Stimulated activated naive CD8-positive, alpha-beta T cell treated with anti-CD3 and anti-CD28 coated beads, Interleukin-15, amount 100 ng/mL, for 72 hours (primary cell): ENCODE results near the gene VTI1A.

ENCODE experiments used
- ATAC-seq: fragments of 150-1000 bp; cut with Tn5 transposase; 2 replicates; pipeline ENCODE4 v1.10.0; 2021; ENCODE audit warnings: mild to moderate bottlenecking, moderate library complexity
- DNase-seq, 2 donors: peaks; one replicate each; pipeline ENCODE4 v3.0.0; 2021 to 2022
- H3K27ac Mint-ChIP-seq, 2 donors: one replicate each; pipeline ENCODE4 v1.8.0; 2022; ENCODE audit warnings: mild to moderate bottlenecking in 2 of 2, mixed read lengths in 2 of 2, moderate library complexity in 2 of 2
- H3K27me3 Mint-ChIP-seq: one replicate; pipeline ENCODE4 v1.8.0; 2022; ENCODE audit warnings: mixed read lengths
- H3K4me1 Mint-ChIP-seq: one replicate; pipeline ENCODE4 v1.8.0; 2022; ENCODE audit warnings: mild to moderate bottlenecking, mixed read lengths
- H3K4me3 Mint-ChIP-seq, 2 donors: one replicate each; pipeline ENCODE4 v1.8.0; 2022; ENCODE audit warnings: mild to moderate bottlenecking in 2 of 2, mixed read lengths in 2 of 2, moderate library complexity in 1 of 2
- H3K9me3 Mint-ChIP-seq, 2 donors: one replicate each; pipeline ENCODE4 v1.8.0; 2022; ENCODE audit warnings: mixed read lengths in 2 of 2

Gene VTI1A

DNA sequence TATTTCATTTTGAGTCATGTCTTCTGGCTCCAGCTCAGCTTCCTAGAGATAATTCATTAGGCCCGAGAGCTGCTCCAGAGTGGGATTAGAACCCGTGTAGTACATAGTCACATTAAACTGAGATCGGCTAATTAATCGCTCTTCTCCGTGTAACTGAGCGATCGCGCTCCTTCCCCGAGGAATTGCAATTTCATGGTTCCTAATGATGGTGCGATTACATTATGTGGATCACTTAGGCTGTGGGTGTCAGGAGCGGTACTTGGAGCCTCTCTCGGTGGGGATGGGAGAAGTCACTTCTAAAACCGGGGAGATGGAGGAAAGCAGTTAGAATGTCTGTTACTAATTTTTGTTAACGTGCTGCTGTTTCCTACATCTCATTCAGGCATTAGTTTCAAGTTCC lies 380.1 kb downstream of the VTI1A start:
- H3K27ac Mint-ChIP-seq, result no peak overlapping the region
- no peak overlapping the region for H3K4me3 Mint-ChIP-seq
- no peak for ATAC-seq
- no peaks in the 10 kb centered on the region for H3K4me1 Mint-ChIP-seq
- no peaks in the 10 kb centered on the region for H3K9me3 Mint-ChIP-seq
- no peak for DNase-seq
- no peaks in the 10 kb centered on the region for H3K27me3 Mint-ChIP-seq

DNA sequence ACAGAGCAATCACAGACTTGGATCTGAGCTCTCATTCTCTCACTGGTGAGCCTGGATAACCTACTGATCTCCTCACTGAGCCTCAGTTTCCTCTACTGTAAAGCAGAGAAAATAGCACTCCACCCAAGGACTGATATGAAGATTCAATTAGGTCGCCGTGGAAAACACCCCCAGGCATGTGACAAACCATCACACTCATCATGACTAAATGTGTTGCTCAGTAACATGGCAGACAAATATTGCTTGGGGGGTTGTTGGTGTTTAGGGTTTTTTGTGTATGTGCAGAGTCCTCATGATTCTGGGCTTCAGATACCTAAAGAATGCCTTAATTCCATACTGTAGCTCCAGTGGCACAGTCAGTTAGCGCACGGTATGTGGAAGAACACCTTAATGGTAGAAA lies 380.9 kb downstream of the VTI1A start:
- Mint-ChIP-seq H3K27ac (no peak overlapping the region), H3K4me1 (no peaks in the 10 kb centered on the region), H3K9me3 (no peaks in the 10 kb centered on the region), H3K4me3 (no peak overlapping the region), H3K27me3 (no peaks in the 10 kb centered on the region)
- DNase-seq (no peak), ATAC-seq (no peak)

DNA sequence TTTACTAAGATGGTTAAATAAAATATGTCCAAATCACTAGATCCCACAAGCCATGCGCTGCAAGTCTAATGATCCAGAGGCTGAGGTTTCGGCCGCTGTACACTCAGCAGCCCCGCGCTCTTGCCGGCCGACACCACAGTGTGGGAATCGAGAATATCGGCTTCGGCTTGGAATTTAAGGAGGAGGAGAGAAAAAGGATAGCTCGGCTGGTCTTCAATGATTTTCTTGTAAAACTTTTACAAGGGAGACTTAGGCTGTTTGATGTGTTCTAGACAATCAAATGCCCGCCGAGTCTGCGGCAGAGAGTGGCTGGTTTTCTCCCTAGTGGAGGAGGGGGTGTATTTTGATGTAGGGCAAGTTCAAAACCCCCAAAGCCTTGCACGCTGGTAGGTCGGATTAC lies 384.8 kb downstream of the VTI1A start:
- no peaks in the 10 kb centered on the region for H3K9me3 Mint-ChIP-seq
- no peaks in the 10 kb centered on the region for H3K27me3 Mint-ChIP-seq
- no peak overlapping the region for H3K27ac Mint-ChIP-seq
- DNase-seq (no peak), ATAC-seq (no peak)
- no peaks in the 10 kb centered on the region for H3K4me1 Mint-ChIP-seq
- H3K4me3 Mint-ChIP-seq, result no peak overlapping the region

DNA sequence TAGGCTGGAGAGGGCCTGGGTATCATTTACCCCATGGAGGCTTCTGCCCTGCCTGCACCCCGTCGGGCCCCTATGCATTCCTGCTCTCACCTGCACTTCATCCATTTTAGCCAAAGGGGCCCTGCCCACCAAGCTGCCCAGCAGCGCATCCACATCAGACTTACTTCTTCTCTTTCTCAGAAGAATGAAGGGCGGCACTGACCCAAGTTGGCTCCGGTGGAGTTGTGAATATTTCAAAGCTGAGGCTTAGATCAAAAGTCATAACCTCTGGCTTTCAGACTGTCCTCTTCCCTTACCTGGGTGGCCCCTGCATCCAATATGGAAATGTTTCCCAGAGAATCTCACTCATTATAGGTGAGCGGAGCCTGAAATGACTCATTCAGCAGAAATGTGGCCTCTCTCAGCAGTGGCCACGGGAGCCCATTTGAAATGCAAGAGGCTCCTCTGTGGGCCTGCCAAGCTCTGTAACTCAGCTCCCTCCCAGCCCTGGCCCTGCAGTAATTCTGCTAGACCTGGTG lies 385.4 kb downstream of the VTI1A start:
- Mint-ChIP-seq H3K4me1 (no peaks in the 10 kb centered on the region), H3K27me3 (no peaks in the 10 kb centered on the region), H3K27ac (no peak overlapping the region), H3K9me3 (no peaks in the 10 kb centered on the region), H3K4me3 (no peak overlapping the region)
- ATAC-seq, result no peak
- DNase-seq, result no peak

DNA sequence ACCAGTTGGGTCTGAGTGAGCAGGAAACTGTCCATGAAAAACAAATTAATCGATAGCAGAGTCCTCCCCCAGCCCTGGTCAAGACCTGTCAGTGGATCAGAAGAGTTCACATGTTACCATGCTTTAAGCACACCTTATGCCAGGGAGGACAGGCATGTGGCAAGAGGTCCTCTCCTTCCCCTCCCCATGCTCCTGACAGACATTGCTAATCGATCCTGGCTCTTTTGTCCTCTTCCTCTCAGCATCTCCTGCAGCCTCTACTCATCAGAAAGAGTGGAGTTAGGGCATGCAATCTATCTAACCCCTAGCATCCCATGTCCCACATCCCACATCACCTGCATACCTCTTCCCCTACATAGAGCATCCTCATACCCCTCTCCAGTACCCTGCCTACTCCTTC lies 385.9 kb downstream of the VTI1A start:
- Mint-ChIP-seq H3K4me3 (no peak overlapping the region), H3K9me3 (no peaks in the 10 kb centered on the region), H3K27me3 (no peaks in the 10 kb centered on the region), H3K27ac (no peak overlapping the region), H3K4me1 (no peaks in the 10 kb centered on the region)
- no peak for ATAC-seq
- no peak for DNase-seq

DNA sequence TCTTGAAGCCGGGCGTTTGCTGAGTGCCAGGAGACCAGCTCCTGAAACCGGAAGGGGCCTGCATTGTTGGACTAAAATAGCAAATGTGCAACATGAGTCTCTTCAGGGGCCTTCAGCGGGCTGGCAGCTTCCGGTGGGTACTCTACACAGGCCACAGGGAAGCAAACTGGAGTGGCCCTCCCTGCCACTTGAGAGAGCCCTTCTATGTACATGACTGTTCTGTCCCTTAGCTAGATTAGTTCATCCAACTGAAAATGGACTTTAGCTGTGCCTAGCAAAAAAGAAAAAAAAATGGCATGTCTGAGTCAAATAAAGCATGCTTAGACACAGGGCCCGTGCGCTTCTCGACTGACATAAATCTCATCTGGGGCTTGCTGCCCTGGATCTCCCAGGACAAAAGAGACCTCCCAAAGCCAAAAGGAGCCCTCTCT lies 387.8 kb downstream of the VTI1A start:
- no peak overlapping the region for H3K27ac Mint-ChIP-seq
- no peak for DNase-seq
- H3K27me3 Mint-ChIP-seq, result no peaks in the 10 kb centered on the region

DNA sequence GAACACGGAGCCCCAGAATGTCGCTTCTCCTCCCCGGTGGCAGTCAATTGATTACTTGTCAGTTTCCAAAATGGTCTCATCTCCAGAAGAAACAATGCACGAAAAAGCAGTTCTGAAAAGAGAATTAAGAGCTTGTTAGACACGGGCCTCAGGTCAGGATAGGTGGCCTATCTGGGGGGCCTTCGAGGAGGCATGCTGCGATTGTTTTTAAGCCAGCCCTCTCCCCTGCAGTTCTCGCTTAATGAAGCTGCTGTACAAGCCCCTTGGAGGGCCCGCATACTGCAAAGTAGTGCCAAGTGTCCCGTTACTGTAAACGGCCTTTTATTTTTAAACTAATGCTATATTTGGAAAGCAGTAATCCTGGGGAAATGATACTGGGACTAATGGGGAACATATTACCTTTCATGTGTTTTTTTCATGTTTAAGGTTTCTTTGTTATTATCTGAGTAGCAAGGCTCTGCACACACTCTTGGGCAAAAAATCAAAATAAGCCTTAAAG lies 388.3 kb downstream of the VTI1A start:
- Mint-ChIP-seq H3K27me3 (no peaks in the 10 kb centered on the region), H3K27ac (no peak overlapping the region), H3K9me3 (peaks cover 4 to 17% of the 10 kb centered on the region in 2 donors), H3K4me1 (no peaks in the 10 kb centered on the region), H3K4me3 (no peak overlapping the region)
- ATAC-seq (no peak), DNase-seq (no peak)

More for the DNA sequence above, 387.8 kb downstream of the VTI1A start:
- Mint-ChIP-seq H3K9me3 (peaks cover 0 to 12% of the 10 kb centered on the region in 2 donors), H3K4me1 (no peaks in the 10 kb centered on the region), H3K4me3 (no peak overlapping the region)
- ATAC-seq, result no peak

DNA sequence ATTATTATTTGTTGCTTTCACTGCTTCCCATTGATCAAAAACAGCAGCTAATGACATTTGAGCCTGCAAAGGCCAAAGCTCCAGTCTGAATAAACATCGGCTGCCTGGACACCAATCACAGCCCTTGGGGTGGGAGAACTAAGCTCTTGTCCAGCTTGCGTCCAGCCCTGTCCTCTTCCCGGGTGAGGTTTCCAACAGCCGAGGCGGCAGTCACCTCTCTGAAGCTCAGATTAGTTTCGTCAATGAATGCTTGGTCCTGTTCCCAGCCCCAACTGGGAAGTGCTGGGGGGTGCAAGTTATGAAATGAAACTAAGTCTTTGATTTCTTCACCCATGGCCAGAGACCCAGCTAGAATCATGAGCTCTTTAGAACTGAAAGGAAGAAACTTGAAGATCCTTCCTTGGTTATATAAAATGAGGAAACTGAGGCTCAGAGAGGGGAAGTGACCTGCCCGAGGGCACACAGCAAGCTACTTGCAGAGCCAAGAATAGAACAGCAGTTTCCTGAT lies 389.0 kb downstream of the VTI1A start:
- H3K4me3 Mint-ChIP-seq, result no peak overlapping the region
- no peak overlapping the region for H3K27ac Mint-ChIP-seq
- no peak for DNase-seq
- H3K27me3 Mint-ChIP-seq, result no peaks in the 10 kb centered on the region
- no peak for ATAC-seq
- no peaks in the 10 kb centered on the region for H3K4me1 Mint-ChIP-seq
- peaks cover 11 to 24% of the 10 kb centered on the region in 2 donors for H3K9me3 Mint-ChIP-seq

DNA sequence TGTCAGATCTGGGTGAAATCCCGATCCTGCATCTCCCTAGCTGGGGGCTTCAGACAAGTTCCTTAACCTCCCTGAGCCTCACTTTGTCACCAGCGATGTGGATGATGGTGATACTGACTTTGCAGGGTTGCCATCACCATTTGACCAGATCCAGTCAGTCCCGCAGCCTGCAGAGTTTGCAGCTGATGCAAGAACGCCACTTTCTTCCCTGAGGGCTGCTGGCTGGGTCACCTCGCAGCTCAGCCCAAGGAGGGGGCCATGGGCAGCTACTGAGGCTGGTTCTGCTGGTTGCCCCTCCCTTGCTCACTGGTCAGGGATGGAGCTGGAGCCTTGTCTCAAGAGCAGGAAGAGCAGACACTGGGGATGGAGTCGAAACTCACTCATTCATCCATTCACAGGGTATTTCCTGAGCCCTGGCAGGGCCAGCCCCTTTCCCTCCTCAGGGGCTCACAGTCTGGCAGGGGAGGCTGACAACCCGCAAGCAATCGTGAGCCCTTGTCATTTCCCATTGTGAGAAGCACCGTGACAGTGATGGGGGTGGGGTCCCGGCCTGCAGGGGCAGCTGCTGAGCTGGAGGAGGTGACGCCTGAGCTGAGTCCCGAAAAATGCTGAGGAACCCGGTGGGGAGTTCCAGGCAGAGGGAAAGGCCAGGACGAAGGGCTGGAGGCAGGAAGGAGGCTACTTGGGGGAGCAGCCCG lies 391.9 kb downstream of the VTI1A start:
- Mint-ChIP-seq H3K27me3 (no peaks in the 10 kb centered on the region), H3K9me3 (peaks cover 11 to 33% of the 10 kb centered on the region in 2 donors), H3K4me3 (no peak overlapping the region), H3K4me1 (no peaks in the 10 kb centered on the region), H3K27ac (no peak overlapping the region)
- DNase-seq (no peak), ATAC-seq (no peak)

DNA sequence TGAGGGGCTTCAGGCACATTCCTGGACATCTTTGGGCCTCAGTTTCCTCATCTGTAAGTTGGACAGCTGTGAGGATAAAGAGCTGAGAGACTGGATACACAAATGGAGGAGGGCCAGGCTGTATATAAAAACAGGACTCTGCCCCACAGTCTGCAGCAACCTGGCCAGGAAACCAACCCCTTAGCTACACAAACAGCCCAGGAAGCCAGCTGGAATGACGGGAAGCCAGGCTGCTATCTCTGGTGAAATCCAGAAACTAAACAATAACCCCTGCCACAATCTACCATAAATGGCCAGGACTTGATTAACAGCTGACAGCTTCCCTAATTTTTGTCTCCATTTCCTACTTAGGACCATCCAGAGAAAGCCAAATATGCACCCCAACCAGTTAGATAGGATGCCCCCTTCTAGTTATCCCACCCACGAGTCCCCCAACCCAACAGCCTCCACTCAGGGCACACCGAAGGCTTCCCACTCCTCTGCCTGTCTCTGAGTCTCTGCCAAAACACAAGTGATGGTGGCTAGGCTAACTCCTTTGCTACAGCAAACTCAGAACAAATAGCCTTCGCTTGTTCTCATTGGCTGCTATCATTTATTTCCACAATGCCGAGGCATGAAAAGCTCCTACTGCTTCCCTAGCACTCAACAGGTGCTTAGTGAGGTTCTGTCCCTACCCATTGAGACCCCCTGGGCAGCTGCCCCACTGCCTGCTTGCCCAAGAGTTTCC lies 393.1 kb downstream of the VTI1A start:
- ATAC-seq (no peak), DNase-seq (no peak)
- H3K4me3 Mint-ChIP-seq, result no peak overlapping the region
- no peaks in the 10 kb centered on the region for H3K27me3 Mint-ChIP-seq
- peak overlapping the region in 1 of 2 donors; percentile 54 for H3K27ac Mint-ChIP-seq
- no peaks in the 10 kb centered on the region for H3K4me1 Mint-ChIP-seq
- peaks cover 11 to 35% of the 10 kb centered on the region in 2 donors for H3K9me3 Mint-ChIP-seq

DNA sequence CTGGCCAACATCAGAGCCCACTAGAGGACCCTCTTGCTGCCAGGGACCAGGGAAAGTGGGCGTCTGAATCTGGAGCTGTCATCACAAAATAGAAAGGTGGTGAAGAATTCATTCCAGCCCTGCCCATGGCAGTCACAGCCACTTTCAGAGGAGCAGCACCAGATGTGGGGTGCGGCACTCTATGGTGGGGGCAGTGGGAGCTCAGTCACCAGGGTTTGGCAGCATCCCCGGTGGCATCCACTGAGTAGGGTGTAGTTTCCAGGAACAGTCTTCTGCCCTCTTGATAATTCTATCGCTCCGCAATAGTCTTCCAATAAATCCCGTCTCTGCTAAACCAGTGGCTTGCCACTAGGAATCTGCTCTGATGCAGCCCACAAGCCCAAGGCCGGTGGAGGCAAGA lies 394.5 kb downstream of the VTI1A start:
- ATAC-seq (no peak), DNase-seq (no peak)
- H3K9me3 Mint-ChIP-seq, result peaks cover 15 to 42% of the 10 kb centered on the region in 2 donors
- no peaks in the 10 kb centered on the region for H3K4me1 Mint-ChIP-seq
- H3K27ac Mint-ChIP-seq, result no peak overlapping the region
- no peaks in the 10 kb centered on the region for H3K27me3 Mint-ChIP-seq
- H3K4me3 Mint-ChIP-seq, result no peak overlapping the region

DNA sequence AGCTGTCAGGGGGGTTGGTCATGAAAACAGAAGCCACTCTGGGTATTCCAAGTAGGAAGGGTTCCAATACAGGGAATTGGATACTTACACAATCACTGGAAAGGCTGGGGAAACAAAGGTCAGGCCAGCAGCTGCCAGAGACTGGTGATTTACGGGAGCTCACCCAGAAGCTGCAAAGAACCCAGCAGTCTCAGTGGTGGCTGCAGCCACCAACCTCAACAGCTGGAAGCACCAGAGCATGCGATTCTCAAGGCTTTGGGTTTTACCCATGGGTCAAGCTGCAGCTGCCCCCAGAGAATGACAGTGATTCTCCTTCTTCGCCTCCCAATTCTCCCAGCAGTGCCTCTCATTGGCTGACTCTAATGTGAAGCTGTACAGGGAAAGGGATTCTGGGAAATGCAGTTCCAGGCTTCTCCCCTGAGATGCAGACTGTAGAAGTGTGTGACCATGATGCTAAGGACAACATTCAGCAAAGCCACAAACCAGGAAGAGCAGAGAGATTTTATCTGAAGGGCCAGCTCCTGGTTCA lies 395.9 kb downstream of the VTI1A start:
- DNase-seq (no peak), ATAC-seq (no peak)
- Mint-ChIP-seq H3K9me3 (peaks cover 25 to 53% of the 10 kb centered on the region in 2 donors), H3K4me3 (no peak overlapping the region), H3K27ac (no peak overlapping the region), H3K4me1 (no peaks in the 10 kb centered on the region), H3K27me3 (no peaks in the 10 kb centered on the region)

DNA sequence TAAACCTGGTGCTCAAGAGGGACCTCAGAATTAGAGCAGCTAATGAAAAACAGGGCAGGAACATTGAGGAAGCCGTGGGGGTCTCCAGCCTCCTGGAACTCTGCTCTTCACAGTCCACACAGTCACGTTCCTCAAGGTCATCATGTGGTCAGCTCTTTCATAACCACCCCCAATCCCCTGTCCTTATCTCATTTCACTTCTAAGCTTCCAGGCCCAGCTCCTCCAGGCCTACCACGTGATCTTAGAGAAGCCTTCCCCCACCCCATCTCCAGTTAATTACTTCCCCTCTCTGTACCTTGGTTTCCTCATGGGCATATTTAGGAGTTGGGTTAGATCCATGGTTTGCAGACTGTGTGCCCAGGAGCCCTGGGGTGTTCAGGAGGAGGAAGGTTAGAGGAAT lies 396.6 kb downstream of the VTI1A start:
- no peak overlapping the region for H3K4me3 Mint-ChIP-seq
- H3K27ac Mint-ChIP-seq, result no peak overlapping the region
- no peaks in the 10 kb centered on the region for H3K27me3 Mint-ChIP-seq
- no peaks in the 10 kb centered on the region for H3K4me1 Mint-ChIP-seq
- H3K9me3 Mint-ChIP-seq, result peaks cover 32 to 59% of the 10 kb centered on the region in 2 donors
- DNase-seq, result no peak
- ATAC-seq, result no peak

DNA sequence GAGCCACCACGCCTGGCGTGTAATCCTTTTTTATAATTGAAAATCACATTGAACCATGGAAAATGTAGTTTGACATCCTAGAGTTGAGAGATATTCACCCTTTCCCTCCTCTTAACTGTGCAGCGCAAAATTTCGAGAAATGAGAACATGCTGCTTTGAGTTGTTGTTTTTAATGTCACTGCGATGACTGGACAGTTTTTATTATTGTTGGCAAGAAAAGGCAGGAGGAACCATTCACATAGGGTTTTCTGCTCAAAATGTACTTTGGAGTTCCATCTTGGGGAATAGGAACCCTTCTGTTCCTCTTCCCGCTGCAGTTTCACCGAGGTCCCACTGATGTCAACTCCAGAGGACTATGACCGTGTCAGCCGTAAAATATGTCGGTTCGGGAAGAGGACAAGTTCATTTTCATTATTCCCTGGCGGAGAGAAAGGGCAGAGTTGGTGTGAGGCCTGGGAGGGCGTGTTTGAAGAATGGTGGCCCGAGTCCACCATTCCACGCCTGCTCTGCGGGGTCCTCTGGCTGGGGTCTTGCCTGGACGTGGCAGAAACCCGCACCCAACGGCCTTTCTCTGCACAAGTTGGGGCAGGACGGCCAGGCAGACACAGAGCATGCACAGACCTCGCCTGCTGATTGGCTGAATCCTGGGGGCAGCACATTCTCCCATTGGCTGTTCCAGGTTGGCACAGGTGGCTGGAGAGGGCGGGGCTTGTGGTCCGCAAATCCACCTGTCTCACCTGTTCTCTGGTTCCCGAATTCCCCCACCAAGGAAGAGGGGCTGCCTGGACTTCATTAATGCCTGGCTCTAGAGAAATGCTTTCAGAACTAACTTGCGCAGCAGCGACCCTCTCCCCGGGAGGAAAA lies 397.9 kb downstream of the VTI1A start:
- no peak overlapping the region for H3K4me3 Mint-ChIP-seq
- H3K27ac Mint-ChIP-seq, result no peak overlapping the region
- H3K27me3 Mint-ChIP-seq, result no peaks in the 10 kb centered on the region
- no peak for DNase-seq
- H3K4me1 Mint-ChIP-seq, result no peaks in the 10 kb centered on the region
- peaks cover 35 to 52% of the 10 kb centered on the region in 2 donors for H3K9me3 Mint-ChIP-seq
- ATAC-seq, result no peak

DNA sequence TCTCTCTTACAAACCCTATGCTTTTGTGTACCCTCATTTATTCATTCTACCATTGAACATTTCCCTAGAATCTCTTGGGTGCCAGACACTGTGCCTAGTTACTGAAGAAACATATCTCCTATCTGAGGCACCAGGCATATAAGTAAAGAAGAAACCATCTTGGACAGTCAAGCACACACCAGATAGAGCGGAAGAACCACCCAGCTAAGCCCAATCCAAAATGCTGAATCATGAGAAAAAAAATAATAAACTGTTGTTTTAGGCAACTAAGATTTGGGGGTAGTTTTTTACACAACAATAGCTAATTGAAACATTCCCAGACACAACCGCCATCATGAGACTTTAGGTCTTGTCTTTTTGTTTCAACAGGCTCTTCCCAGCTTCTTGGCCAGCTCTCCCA lies 400.8 kb downstream of the VTI1A start:
- no peaks in the 10 kb centered on the region for H3K4me1 Mint-ChIP-seq
- peaks cover 24 to 41% of the 10 kb centered on the region in 2 donors for H3K9me3 Mint-ChIP-seq
- no peak for DNase-seq
- no peak overlapping the region for H3K4me3 Mint-ChIP-seq
- H3K27ac Mint-ChIP-seq, result no peak overlapping the region
- no peaks in the 10 kb centered on the region for H3K27me3 Mint-ChIP-seq
- ATAC-seq, result no peak
